ENCODE measurements around the gene CPSF7.
"Not testable (repeated sequence)": the region's sequence is repeated elsewhere in the genome, so short reads cannot be mapped to it uniquely, and the experiment has no call there.

Gene CPSF7

GRCh38 chr11:61439615-61440014 is 9.8 kb upstream of the CPSF7 start:
- no peak for DNase-seq (ENCODE audit: low spot score)

GRCh38 chr11:61437496-61437895 is 7.7 kb upstream of the CPSF7 start:
- no peak for DNase-seq (ENCODE audit: low spot score)

GRCh38 chr11:61430839-61431238 is 1.1 kb upstream of the CPSF7 start:
- not testable (repeated sequence) for DNase-seq (ENCODE audit: low spot score)

GRCh38 chr11:61429346-61429690 is 457 bp downstream of the CPSF7 start:
- DNase-seq (ENCODE audit: low spot score), result peak; percentile 31

GRCh38 chr11:61425367-61426131 is 4.2 kb downstream of the CPSF7 start:
- DNase-seq (ENCODE audit: low spot score), result no peak

GRCh38 chr11:61422226-61422625 is 7.5 kb downstream of the CPSF7 start:
- no peak for DNase-seq (ENCODE audit: low spot score)

- no peak for DNase-seq (ENCODE audit: low spot score)
Measured at GRCh38 chr11:61418136-61418535, 11.6 kb downstream of the CPSF7 start.

GRCh38 chr11:61417670-61418069 is 12.1 kb downstream of the CPSF7 start:
- no peak for DNase-seq (ENCODE audit: low spot score)

GRCh38 chr11:61416941-61417340 is 12.8 kb downstream of the CPSF7 start:
- no peak for DNase-seq (ENCODE audit: low spot score)

GRCh38 chr11:61415381-61415780 is 14.4 kb downstream of the CPSF7 start:
- no peak for DNase-seq (ENCODE audit: low spot score)

- no peak for DNase-seq (ENCODE audit: low spot score)
Measured at GRCh38 chr11:61414547-61414946, 15.2 kb downstream of the CPSF7 start.

- no peak for DNase-seq (ENCODE audit: low spot score)
Measured at GRCh38 chr11:61413496-61413895, 16.3 kb downstream of the CPSF7 start.

- no peak for DNase-seq (ENCODE audit: low spot score)
Measured at GRCh38 chr11:61411589-61411988, 18.2 kb downstream of the CPSF7 start.

GRCh38 chr11:61406991-61407728 is 22.6 kb downstream of the CPSF7 start:
- no peak for DNase-seq (ENCODE audit: low spot score)

GRCh38 chr11:61406067-61406466 is 23.7 kb downstream of the CPSF7 start:
- peak; percentile 78 for DNase-seq (ENCODE audit: low spot score)

- DNase-seq (ENCODE audit: low spot score), result no peak
Measured at GRCh38 chr11:61404641-61405040, 25.1 kb downstream of the CPSF7 start.

GRCh38 chr11:61404103-61404502 is 25.7 kb downstream of the CPSF7 start:
- no peak for DNase-seq (ENCODE audit: low spot score)

- no peak for DNase-seq (ENCODE audit: low spot score)
Measured at GRCh38 chr11:61403658-61404057, 26.1 kb downstream of the CPSF7 start.

- DNase-seq (ENCODE audit: low spot score), result no peak
Measured at GRCh38 chr11:61401573-61401972, 28.2 kb downstream of the CPSF7 start.

GRCh38 chr11:61401173-61401572 is 28.6 kb downstream of the CPSF7 start:
- DNase-seq (ENCODE audit: low spot score), result no peak

- DNase-seq (ENCODE audit: low spot score), result peak; percentile 38
Measured at GRCh38 chr11:61392981-61393595, 36.7 kb downstream of the CPSF7 start.

GRCh38 chr11:61390161-61390560 is 39.6 kb downstream of the CPSF7 start:
- no peak for DNase-seq (ENCODE audit: low spot score)
